B cell (primary cell): Measurements from ENCODE around the gene GLB1L2. TPM values are rescaled to one million over a fixed set of nuclear protein-coding genes. Genes with fewer than 3 reads are reported as not detected.

Experiments used
- ATAC-seq: fragments of 200-7000 bp; cut with Tn5 transposase; one replicate; pipeline ENCODE4 v1.10.0; 2021; ENCODE audit warnings: low read depth, mild to moderate bottlenecking, moderate number of reproducible peaks, moderate library complexity
- CTCF ChIA-PET: fragments of 350-600 bp; sonication (Branson Sonifier 250); formaldehyde crosslinking; loops from one replicate; lab custom pipeline; 2021; ENCODE audit warnings: antibody characterized with exemption, inconsistent platforms; lab: Charles Lee
- POLR2A ChIA-PET: fragments of 350-600 bp; sonication (Branson Sonifier 250); formaldehyde crosslinking; loops from one replicate; lab custom pipeline; 2021; ENCODE audit warnings: antibody characterized with exemption; lab: Charles Lee
- DNase-seq: peaks from one replicate; pipeline ENCODE4 v3.0.0; 2013
- H2AFZ ChIP-seq: 2 replicates; pipeline ENCODE4 v1.6.1; 2012; ENCODE audit warnings: mild to moderate bottlenecking, low read depth, low read length; ENCODE audit not compliant: insufficient read depth, poor library complexity, severe bottlenecking
- H3K27ac ChIP-seq, 2 donors: 1 replicate in 1 of 2; 2 replicates in 1 of 2; pipeline ENCODE4 v1.5.1; 2012 to 2013; ENCODE audit warnings: low read length in 2 of 2, mild to moderate bottlenecking in 2 of 2, moderate library complexity in 1 of 2
- H3K27me3 ChIP-seq, 4 experiments: fragments of 200-600 bp in 1 of 4; sonication (generic) in 1 of 4; replicated peaks in 1 of 4; 1 replicate in 2 of 4; 2 replicates in 2 of 4; pipeline versions ENCODE4 v1.6.1 to v1.7.0; 2013 to 2016; ENCODE audit warnings: low read length in 3 of 4, mild to moderate bottlenecking in 2 of 4, mixed read lengths in 1 of 4, moderate library complexity in 1 of 4; ENCODE audit not compliant: insufficient read depth in 4 of 4, control insufficient read depth in 3 of 4; ENCODE audit errors: control extremely low read depth in 1 of 4
- H3K36me3 ChIP-seq, 2 experiments: replicated peaks in 1 of 2; 1 replicate in 1 of 2; 2 replicates in 1 of 2; pipeline versions ENCODE4 v1.6.1 to v1.7.1; 2013; ENCODE audit warnings: low read length in 1 of 2; ENCODE audit not compliant: insufficient read depth in 2 of 2, control insufficient read depth in 1 of 2; ENCODE audit errors: control extremely low read depth in 1 of 2, extremely low read depth in 1 of 2
- H3K4me1 ChIP-seq, 2 donors: fragments of 200-600 bp in 1 of 2; sonication (generic) in 1 of 2; 1 replicate in 1 of 2; 2 replicates in 1 of 2; pipeline versions ENCODE4 v1.5.1 to v1.6.1; 2013 to 2017; ENCODE audit warnings: low read length in 2 of 2; ENCODE audit not compliant: control insufficient read depth in 2 of 2, insufficient read depth in 2 of 2
- H3K4me2 ChIP-seq: replicated peaks from 2 replicates; pipeline ENCODE3; 2012; ENCODE audit warnings: mild to moderate bottlenecking, low read depth, low read length; ENCODE audit not compliant: poor library complexity, severe bottlenecking
- H3K4me3 ChIP-seq, 5 experiments: fragments of 200-600 bp in 1 of 5; sonication (generic) in 1 of 5; 1 replicate in 3 of 5; 2 replicates in 2 of 5; pipeline versions ENCODE4 v1.5.1 to v1.7.0; 2011 to 2016; ENCODE audit warnings: low read length in 4 of 5, mild to moderate bottlenecking in 4 of 5, low read depth in 2 of 5, control low read depth in 1 of 5, moderate library complexity in 1 of 5; ENCODE audit not compliant: insufficient read depth in 1 of 5; ENCODE audit errors: control extremely low read depth in 1 of 5, extremely low read depth in 1 of 5
- H3K79me2 ChIP-seq: fragments of 200-600 bp; sonication (generic); one replicate; pipeline ENCODE4 v1.6.0; 2016; ENCODE audit warnings: low read length; ENCODE audit not compliant: control insufficient read depth, insufficient read depth
- H3K9ac ChIP-seq: fragments of 200-600 bp; sonication (generic); 2 replicates; pipeline ENCODE4 v1.6.1; 2017; ENCODE audit warnings: mild to moderate bottlenecking, low read length, moderate library complexity
- H3K9me3 ChIP-seq, 3 donors: one replicate each; pipeline versions ENCODE4 v1.6.1 to v1.7.1; 2013; ENCODE audit warnings: low read length in 2 of 3; ENCODE audit not compliant: control insufficient read depth in 2 of 3, insufficient read depth in 1 of 3; ENCODE audit errors: control extremely low read depth in 1 of 3
- H4K20me1 ChIP-seq: 2 replicates; pipeline ENCODE4 v1.6.0; 2012; ENCODE audit warnings: mild to moderate bottlenecking, low read length; ENCODE audit not compliant: insufficient read depth, control insufficient read depth, poor library complexity, severe bottlenecking
- H3K27ac Mint-ChIP-seq: one replicate; pipeline ENCODE4 v1.8.0; 2021; ENCODE audit warnings: mixed read lengths
- H3K27me3 Mint-ChIP-seq: one replicate; pipeline ENCODE4 v1.8.0; 2021; ENCODE audit warnings: mixed read lengths
- H3K4me1 Mint-ChIP-seq: one replicate; pipeline ENCODE4 v1.8.0; 2021; ENCODE audit warnings: mixed read lengths
- H3K4me3 Mint-ChIP-seq: one replicate; pipeline ENCODE4 v1.8.0; 2021; ENCODE audit warnings: mixed read lengths
- H3K9me3 Mint-ChIP-seq: one replicate; pipeline ENCODE4 v1.8.0; 2022; ENCODE audit warnings: mixed read lengths; ENCODE audit not compliant: insufficient read depth
- EZH2 ChIP-seq: IDR thresholded peaks from 2 replicates; pipeline ENCODE4 v1.6.1; 2012; ENCODE audit warnings: borderline replicate concordance, low read depth, mild to moderate bottlenecking, moderate library complexity, low read length; ENCODE audit not compliant: insufficient read depth, poor library complexity, severe bottlenecking
- WGBS: methylation state at CpG from one replicate; pipeline ENCODE4 v1.1.5; 2013; ENCODE audit warnings: missing lambda C conversion rate; ENCODE audit not compliant: insufficient coverage; 5-methylcytosine and 5-hydroxymethylcytosine counted together
- intact Hi-C: fragments of 100-400 bp; cut with micrococcal nuclease; formaldehyde crosslinking; loops from one replicate; pipeline ENCODE4 v1.10.0; 2022
- polyA plus RNA-seq: library from polyadenylated mRNA; depleted of rRNA; stranded (reverse); fragments of >200 nt; gene quantifications from 2 replicates; pipeline ENCODE4 v1.2.3, GENCODE V29; 2012
- total RNA-seq, 2 donors: library from RNA; stranded (reverse); fragments of 120-200 nt in 1 of 2; gene quantifications; 1 replicate in 1 of 2; 2 replicates in 1 of 2; pipeline versions ENCODE4 v1.2.3 to v1.2.4, GENCODE V29; 2013 to 2022
- TF ChIP-seq, protein P1 (sequence below): fragments of 200-600 bp; IDR thresholded peaks from one replicate; pipeline ENCODE4 v1.8.0; 2022; ENCODE audit warnings: antibody characterized with exemption, mild to moderate bottlenecking

The GLB1L2 gene
- total and polyA plus RNA-seq, 2 donors (not counting 1 experiment from before 2014, with no cell fraction given), result 0.31 to 0.44 TPM

DNA sequence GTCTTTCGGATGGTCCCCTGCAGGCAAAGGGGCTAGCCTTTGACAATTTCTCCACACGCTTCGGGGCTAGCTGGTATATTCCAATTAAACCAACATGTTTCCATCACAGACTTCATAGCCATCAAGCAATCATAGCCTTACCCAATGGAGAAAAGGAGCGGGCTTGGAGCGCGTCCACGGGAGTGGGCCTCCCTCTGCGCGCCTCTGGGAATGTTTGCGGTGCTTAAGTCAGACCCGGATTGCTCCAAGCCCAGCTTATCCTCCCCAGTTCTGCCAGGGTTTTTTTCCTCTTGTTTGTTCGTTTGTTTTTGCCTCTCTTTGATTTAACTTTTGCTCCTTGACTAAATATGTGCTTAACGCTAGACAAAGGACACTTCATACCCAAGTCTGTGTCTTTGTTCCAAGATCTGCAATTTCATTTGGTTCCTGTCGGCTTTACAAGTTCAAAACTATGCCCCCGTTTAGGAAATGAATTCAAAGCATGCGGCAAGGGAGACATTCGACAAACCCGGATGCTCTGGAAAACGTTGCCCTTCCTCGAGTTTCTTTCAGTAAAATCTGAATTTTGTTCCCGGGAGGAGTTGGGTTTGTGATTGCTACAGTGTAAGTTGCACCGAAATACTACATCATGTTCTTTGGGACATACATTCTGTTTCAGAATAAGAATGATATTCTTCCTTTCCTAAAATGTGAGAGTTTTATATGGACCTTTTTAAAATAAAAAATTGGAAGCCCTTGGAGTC lies 1.0 kb upstream of the GLB1L2 start:
- Histone ChIP-seq H2AFZ (no peak overlapping the region), H3K36me3 (no peaks in the 10 kb centered on the region), H3K27me3 (peaks cover 2 to 36% (median 16%) of the 10 kb centered on the region in 4 experiments), H3K4me1 (peaks cover 18 to 19% of the 10 kb centered on the region in 2 donors), H3K4me2 (peak overlapping the region; percentile 71), H3K9me3 (peaks cover 0 to 4% (median 2%) of the 10 kb centered on the region in 3 donors), H3K4me3 (peak overlapping the region in 3 of 5 experiments; percentile 26 to 52 (median 50)), H3K27ac (no peak overlapping the region), H3K9ac (peak overlapping the region; percentile 56), H4K20me1 (no peaks in the 10 kb centered on the region), H3K79me2 (no peaks in the 10 kb centered on the region)
- ChIA-PET CTCF (no interaction called here), POLR2A (no interaction called here)
- DNase-seq (peak; percentile 16), ATAC-seq (no peak)
- 60% methylated on average over 12 of the region's 22 CpGs for WGBS
- intact Hi-C loops, result loop anchor here (1.0 kb wide), 1 partner anchor 77 kb away; the partner anchor contains the start of genes ACAD8 and THYN1
- TF ChIP-seq EZH2, result no peak
- TF ChIP-seq, protein P1, sequence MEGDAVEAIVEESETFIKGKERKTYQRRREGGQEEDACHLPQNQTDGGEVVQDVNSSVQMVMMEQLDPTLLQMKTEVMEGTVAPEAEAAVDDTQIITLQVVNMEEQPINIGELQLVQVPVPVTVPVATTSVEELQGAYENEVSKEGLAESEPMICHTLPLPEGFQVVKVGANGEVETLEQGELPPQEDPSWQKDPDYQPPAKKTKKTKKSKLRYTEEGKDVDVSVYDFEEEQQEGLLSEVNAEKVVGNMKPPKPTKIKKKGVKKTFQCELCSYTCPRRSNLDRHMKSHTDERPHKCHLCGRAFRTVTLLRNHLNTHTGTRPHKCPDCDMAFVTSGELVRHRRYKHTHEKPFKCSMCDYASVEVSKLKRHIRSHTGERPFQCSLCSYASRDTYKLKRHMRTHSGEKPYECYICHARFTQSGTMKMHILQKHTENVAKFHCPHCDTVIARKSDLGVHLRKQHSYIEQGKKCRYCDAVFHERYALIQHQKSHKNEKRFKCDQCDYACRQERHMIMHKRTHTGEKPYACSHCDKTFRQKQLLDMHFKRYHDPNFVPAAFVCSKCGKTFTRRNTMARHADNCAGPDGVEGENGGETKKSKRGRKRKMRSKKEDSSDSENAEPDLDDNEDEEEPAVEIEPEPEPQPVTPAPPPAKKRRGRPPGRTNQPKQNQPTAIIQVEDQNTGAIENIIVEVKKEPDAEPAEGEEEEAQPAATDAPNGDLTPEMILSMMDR, result no peak
- Mint-ChIP-seq H3K4me1 (peaks cover 14% of the 10 kb centered on the region), H3K9me3 (peaks cover 2% of the 10 kb centered on the region), H3K27me3 (peaks cover 62% of the 10 kb centered on the region), H3K4me3 (peak overlapping the region; percentile 86), H3K27ac (no peak overlapping the region)

DNA sequence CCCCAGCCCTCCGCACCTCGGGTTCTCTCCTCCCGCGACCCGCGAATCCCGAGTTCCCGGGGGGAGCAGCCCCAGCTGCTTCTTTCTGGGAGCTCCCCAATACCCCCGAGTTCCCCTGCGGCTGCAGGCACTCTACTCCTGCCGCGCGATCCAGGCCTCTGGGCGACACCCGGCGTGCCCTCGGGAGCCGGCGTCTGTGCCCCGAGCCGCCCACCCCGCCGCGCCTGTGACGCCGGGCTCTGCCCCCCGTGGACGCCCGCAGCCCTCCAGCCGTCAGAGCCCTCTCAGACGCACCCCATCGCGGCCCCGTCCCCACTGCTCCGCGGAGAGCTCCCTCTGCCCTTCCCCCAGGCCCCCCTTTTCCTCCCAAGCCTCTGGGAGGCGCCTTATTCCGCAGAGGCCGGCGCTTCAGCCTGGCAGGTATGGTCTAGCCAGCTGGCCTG lies 422 bp downstream of the GLB1L2 start:
- ChIA-PET POLR2A (no interaction called here), CTCF (no interaction called here)
- Histone ChIP-seq H4K20me1 (no peaks in the 10 kb centered on the region), H3K79me2 (no peaks in the 10 kb centered on the region), H3K9ac (peak overlapping the region; percentile 70), H3K27me3 (peaks cover 2 to 39% (median 16%) of the 10 kb centered on the region in 4 experiments), H3K27ac (no peak overlapping the region), H2AFZ (peak overlapping the region; percentile 81), H3K4me3 (peak overlapping the region; percentile 11 to 69 (median 53)), H3K4me2 (peak overlapping the region; percentile 92), H3K4me1 (peaks cover 18 to 19% of the 10 kb centered on the region in 2 donors), H3K36me3 (no peaks in the 10 kb centered on the region), H3K9me3 (peaks cover 0 to 4% (median 2%) of the 10 kb centered on the region in 3 donors)
- no peak for DNase-seq
- peak; percentile 2 for ATAC-seq
- H3K9me3 Mint-ChIP-seq, result no peaks in the 10 kb centered on the region
- intact Hi-C loops, result no loop called here
- 3% methylated on average over 40 of the region's 40 CpGs for WGBS
- H3K27me3 Mint-ChIP-seq, result peaks cover 53% of the 10 kb centered on the region
- peak overlapping the region; percentile 82 for H3K4me3 Mint-ChIP-seq
- no peak overlapping the region for H3K27ac Mint-ChIP-seq
- H3K4me1 Mint-ChIP-seq, result peaks cover 14% of the 10 kb centered on the region
- TF ChIP-seq, protein P1, result no peak
- TF ChIP-seq EZH2, result no peak
